Measurements from ENCODE around the gene ZNF805. TPM values are rescaled to one million over a fixed set of nuclear protein-coding genes. Genes with fewer than 3 reads are reported as not detected.

The ZNF805 gene
- total and polyA plus RNA-seq, 2 of the 13 experiments (the other 11 are each of a cell fraction or from before 2014, with no cell fraction given): 5.1 to 12.8 TPM

DNA sequence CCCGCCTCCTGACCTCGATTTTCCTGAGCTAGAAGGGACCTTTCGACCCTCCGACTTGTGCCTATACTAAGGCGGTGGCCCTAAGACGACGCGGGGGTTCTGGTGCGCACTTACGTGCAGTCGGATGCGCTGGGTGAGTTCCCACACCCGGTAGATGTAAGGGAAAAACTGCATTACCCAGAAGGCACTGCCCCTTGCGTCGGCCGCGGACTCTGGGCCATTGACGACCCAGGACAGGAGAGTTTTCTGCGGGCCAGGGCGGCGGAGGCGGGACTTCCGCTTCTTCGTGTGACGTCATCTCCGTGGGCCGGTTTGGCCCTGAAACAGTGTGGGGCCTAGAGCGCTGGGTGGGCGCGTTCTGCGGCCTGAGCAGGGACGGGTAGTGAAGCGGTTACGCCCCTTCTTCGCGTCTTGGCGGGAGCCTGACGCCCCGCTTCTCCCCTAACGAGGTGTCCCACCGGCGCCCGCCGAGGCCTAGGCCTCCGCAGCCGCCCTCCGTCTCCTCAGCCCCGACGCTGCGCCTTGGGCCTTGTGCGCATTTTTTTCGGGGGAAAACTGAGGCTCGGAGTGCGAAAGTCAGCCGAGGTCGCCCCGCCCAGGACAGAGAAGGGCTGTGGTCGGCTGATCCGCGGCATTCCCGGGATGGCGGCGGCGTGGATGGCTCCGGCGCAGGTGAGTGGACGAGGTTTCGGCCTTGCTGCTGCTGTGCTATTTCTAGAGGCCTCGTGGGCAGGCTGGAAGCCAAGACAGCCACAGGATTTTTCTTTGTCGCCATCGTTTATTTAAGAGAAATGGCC lies 39.9 kb downstream of the ZNF805 start, which contains the start of gene ZNF460 (continued):
- TF ChIP-seq POGZ (CRISPR knock-in tag; IDR thresholded peaks at IDR 0.05) (0 out of 2 replicates have a peak, but pooled peaks have one; percentile 41), MIER3 (CRISPR knock-in tag; IDR thresholded peaks at IDR 0.05; ENCODE audit: borderline replicate concordance) (peak; percentile 22; the same call in 1 of the 2 replicates), PHF21A (CRISPR knock-in tag; IDR thresholded peaks at IDR 0.05) (peak; percentile 34; the same call in 1 of the 2 replicates), DRAP1 (CRISPR knock-in tag; IDR thresholded peaks at IDR 0.05) (peak; percentile 35; the same call in 1 of the 2 replicates), ZNF280B (CRISPR knock-in tag; IDR thresholded peaks at IDR 0.05; ENCODE audit: borderline replicate concordance) (peak; percentile 32; the same call in 1 of the 2 replicates), ZNF775 (CRISPR knock-in tag; IDR thresholded peaks at IDR 0.05; ENCODE audit: borderline replicate concordance) (no peak), ZNF569 (CRISPR knock-in tag; IDR thresholded peaks at IDR 0.05; ENCODE audit: borderline replicate concordance) (0 out of 2 replicates have a peak, but pooled peaks have one; percentile 78), ZFP91 (CRISPR knock-in tag; IDR thresholded peaks at IDR 0.05; ENCODE audit: borderline replicate concordance) (peak; percentile 95; the same call in 1 of the 2 replicates), FLYWCH1 (CRISPR knock-in tag; IDR thresholded peaks at IDR 0.05) (peak; percentile 79), NFYB (CRISPR knock-in tag; IDR thresholded peaks at IDR 0.05) (peak; percentile 86), KDM5B (CRISPR knock-in tag; IDR thresholded peaks at IDR 0.05; ENCODE audit: borderline replicate concordance) (peak; percentile 62; the same call in 1 of the 2 replicates), XRCC5 (optimal IDR thresholded peaks at IDR 0.05; ENCODE audit: low read length) (peak; percentile 56), ZNF205 (CRISPR knock-in tag; IDR thresholded peaks at IDR 0.05) (peak; percentile 30; the same call in 1 of the 2 replicates), RORA (CRISPR knock-in tag; IDR thresholded peaks at IDR 0.05) (no peak), ZNF343 (CRISPR knock-in tag; IDR thresholded peaks at IDR 0.05) (peak; percentile 83; the same call in 1 of the 2 replicates), ZNF678 (CRISPR knock-in tag; IDR thresholded peaks at IDR 0.05) (peak; percentile 94; the same call in 1 of the 2 replicates), ZFP37 (CRISPR knock-in tag; IDR thresholded peaks at IDR 0.05; ENCODE audit: borderline replicate concordance) (no peak), NAIF1 (CRISPR knock-in tag; IDR thresholded peaks at IDR 0.05; ENCODE audit: borderline replicate concordance) (peak; percentile 77; the same call in 1 of the 2 replicates), TP53 (CRISPR knock-in tag; conservative IDR thresholded peaks at IDR 0.05) (no peak; the same call in 1 of the 2 replicates)
- TF ChIP-seq, protein P1, sequence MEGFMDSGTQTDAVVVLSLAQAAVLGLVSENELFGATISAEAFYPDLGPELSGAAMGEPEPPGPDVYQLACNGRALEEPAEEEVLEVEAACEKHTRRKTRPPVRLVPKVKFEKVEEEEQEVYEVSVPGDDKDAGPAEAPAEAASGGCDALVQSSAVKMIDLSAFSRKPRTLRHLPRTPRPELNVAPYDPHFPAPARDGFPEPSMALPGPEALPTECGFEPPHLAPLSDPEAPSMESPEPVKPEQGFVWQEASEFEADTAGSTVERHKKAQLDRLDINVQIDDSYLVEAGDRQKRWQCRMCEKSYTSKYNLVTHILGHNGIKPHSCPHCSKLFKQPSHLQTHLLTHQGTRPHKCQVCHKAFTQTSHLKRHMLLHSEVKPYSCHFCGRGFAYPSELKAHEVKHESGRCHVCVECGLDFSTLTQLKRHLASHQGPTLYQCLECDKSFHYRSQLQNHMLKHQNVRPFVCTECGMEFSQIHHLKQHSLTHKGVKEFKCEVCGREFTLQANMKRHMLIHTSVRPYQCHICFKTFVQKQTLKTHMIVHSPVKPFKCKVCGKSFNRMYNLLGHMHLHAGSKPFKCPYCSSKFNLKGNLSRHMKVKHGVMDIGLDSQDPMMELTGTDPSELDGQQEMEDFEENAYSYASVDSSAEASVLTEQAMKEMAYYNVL (CRISPR knock-in tag; IDR thresholded peaks at IDR 0.05; ENCODE audit: borderline replicate concordance): no peak
- TF ChIP-seq, protein P2, sequence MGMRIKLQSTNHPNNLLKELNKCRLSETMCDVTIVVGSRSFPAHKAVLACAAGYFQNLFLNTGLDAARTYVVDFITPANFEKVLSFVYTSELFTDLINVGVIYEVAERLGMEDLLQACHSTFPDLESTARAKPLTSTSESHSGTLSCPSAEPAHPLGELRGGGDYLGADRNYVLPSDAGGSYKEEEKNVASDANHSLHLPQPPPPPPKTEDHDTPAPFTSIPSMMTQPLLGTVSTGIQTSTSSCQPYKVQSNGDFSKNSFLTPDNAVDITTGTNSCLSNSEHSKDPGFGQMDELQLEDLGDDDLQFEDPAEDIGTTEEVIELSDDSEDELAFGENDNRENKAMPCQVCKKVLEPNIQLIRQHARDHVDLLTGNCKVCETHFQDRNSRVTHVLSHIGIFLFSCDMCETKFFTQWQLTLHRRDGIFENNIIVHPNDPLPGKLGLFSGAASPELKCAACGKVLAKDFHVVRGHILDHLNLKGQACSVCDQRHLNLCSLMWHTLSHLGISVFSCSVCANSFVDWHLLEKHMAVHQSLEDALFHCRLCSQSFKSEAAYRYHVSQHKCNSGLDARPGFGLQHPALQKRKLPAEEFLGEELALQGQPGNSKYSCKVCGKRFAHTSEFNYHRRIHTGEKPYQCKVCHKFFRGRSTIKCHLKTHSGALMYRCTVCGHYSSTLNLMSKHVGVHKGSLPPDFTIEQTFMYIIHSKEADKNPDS (CRISPR knock-in tag; IDR thresholded peaks at IDR 0.05): 0 out of 2 replicates have a peak, but pooled peaks have one; percentile 36

All from HepG2 (cell line).